Ishikawa (cell line): ENCODE measurements around the gene CEP85.

Source experiments
- CEBPB ChIP-seq: IDR thresholded peaks from 2 replicates; pipeline ENCODE4 v1.6.1; 2012
- CREB1 ChIP-seq: IDR thresholded peaks from 2 replicates; pipeline ENCODE4 v1.6.1; 2012; ENCODE audit warnings: low read depth
- EGR1 ChIP-seq: IDR thresholded peaks from 2 replicates; pipeline ENCODE4 v1.6.1; 2012
- EP300 ChIP-seq: IDR thresholded peaks from 2 replicates; pipeline ENCODE4 v1.6.1; 2012; ENCODE audit warnings: borderline replicate concordance
- FOXM1 ChIP-seq: IDR thresholded peaks from 2 replicates; pipeline ENCODE4 v1.6.1; 2012; ENCODE audit warnings: low read depth, borderline replicate concordance
- NFIC ChIP-seq: IDR thresholded peaks from 2 replicates; pipeline ENCODE4 v1.6.1; 2012
- RAD21 ChIP-seq: IDR thresholded peaks from 2 replicates; pipeline ENCODE4 v1.6.1; 2012; ENCODE audit warnings: low read depth
- TAF1 ChIP-seq: IDR thresholded peaks from 2 replicates; pipeline ENCODE4 v1.6.1; 2012; ENCODE audit warnings: low read depth, mild to moderate bottlenecking
- TCF12 ChIP-seq: IDR thresholded peaks from 2 replicates; pipeline ENCODE4 v1.6.1; 2012; ENCODE audit warnings: low read depth
- TEAD4 ChIP-seq: IDR thresholded peaks from 2 replicates; pipeline ENCODE4 v1.6.1; 2012
- YY1 ChIP-seq: IDR thresholded peaks from 2 replicates; pipeline ENCODE4 v1.6.1; 2012; ENCODE audit warnings: low read depth
- ZBTB7A ChIP-seq: IDR thresholded peaks from 2 replicates; pipeline ENCODE4 v1.6.1; 2012; ENCODE audit warnings: low read depth
- TF ChIP-seq, protein P1 (sequence below): IDR thresholded peaks from 2 replicates; pipeline ENCODE4 v1.6.1; 2012; ENCODE audit warnings: low read depth, mild to moderate bottlenecking
- TF ChIP-seq, protein P2 (sequence below): IDR thresholded peaks from 2 replicates; pipeline ENCODE4 v1.6.1; 2012
- TF ChIP-seq, protein P3 (sequence below): IDR thresholded peaks from 2 replicates; pipeline ENCODE4 v1.6.1; 2012

The CEP85 gene

DNA sequence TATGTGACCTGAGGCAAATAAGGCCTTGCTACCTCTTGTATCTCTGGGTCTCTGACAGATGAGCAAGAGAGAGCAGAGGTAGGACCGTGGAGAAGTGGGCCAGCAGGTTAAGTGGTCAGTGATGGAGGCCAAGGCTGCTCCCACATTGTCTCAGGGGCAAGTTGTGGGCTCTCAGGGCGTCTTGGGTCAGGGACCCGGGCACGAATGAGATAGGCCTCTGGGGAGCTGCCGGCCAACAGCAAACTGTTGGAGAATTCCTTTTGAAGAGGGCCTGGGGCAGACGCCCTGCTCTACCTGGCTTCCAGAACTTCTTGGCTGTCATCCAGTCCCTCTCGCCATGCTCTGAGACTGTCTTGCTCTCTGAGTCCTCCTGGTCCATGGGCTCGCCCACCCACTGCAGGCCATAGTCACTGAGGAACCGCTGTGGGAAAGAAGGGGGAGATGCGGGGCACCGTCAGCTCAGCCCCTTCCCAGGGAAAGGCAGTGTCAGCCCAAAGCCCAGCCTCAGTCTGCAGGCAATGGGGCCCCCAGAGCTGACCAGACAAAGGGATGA lies 60.0 kb downstream of the CEP85 start:
- TF ChIP-seq FOXM1 (no peak), ZBTB7A (no peak), CEBPB (no peak), TCF12 (no peak), EP300 (no peak), NFIC (no peak), RAD21 (no peak), CREB1 (no peak), TAF1 (no peak)
- TF ChIP-seq, protein P1, sequence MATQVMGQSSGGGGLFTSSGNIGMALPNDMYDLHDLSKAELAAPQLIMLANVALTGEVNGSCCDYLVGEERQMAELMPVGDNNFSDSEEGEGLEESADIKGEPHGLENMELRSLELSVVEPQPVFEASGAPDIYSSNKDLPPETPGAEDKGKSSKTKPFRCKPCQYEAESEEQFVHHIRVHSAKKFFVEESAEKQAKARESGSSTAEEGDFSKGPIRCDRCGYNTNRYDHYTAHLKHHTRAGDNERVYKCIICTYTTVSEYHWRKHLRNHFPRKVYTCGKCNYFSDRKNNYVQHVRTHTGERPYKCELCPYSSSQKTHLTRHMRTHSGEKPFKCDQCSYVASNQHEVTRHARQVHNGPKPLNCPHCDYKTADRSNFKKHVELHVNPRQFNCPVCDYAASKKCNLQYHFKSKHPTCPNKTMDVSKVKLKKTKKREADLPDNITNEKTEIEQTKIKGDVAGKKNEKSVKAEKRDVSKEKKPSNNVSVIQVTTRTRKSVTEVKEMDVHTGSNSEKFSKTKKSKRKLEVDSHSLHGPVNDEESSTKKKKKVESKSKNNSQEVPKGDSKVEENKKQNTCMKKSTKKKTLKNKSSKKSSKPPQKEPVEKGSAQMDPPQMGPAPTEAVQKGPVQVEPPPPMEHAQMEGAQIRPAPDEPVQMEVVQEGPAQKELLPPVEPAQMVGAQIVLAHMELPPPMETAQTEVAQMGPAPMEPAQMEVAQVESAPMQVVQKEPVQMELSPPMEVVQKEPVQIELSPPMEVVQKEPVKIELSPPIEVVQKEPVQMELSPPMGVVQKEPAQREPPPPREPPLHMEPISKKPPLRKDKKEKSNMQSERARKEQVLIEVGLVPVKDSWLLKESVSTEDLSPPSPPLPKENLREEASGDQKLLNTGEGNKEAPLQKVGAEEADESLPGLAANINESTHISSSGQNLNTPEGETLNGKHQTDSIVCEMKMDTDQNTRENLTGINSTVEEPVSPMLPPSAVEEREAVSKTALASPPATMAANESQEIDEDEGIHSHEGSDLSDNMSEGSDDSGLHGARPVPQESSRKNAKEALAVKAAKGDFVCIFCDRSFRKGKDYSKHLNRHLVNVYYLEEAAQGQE, result no peak
- TF ChIP-seq, protein P2, sequence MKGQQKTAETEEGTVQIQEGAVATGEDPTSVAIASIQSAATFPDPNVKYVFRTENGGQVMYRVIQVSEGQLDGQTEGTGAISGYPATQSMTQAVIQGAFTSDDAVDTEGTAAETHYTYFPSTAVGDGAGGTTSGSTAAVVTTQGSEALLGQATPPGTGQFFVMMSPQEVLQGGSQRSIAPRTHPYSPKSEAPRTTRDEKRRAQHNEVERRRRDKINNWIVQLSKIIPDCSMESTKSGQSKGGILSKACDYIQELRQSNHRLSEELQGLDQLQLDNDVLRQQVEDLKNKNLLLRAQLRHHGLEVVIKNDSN, result no peak

DNA sequence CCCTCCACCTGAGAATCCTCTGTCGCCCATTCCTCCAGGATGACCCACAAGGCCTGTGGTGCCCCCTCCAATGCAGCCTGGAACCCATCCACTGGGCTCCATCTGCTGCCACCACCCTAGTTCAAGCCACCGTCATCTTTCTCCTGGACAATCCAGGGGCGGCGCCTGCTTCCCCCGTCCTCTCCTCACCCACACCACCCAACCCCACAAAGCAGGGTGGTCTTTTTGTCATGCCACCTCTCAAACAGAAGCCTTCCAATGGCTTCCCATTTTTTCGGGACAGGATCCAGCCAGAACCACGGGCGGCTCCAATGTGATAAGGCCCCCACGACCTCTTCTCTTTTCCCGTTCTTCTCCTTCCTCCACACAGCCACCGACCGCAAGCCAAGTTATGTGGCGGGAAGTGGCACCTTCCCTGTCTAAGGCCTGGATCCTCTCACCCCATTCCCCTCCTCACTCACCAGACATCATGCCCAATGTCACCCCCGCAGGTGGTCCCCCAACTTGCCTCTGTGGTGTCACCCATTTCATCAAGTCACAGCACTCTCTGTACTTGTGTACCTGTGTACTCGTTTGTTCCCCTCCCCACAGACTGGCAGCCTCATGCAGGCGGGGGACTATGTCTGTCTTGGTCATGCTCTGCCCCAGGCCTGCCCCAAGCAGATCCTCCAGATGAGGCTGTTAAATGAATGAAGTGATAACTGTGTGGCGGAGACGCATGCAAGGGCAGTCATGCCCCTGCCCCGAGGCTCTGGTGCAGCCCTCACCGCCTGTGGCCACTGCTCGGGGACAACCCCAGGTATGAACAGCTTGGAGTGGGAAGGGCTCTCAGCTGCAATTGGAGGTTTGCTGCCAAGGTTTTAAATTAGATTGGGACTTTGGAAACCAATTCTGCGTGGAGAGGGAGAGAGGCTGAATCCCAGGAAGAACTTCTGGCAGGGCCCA lies 61.5 kb downstream of the CEP85 start:
- TF ChIP-seq CREB1 (no peak), EP300 (no peak), ZBTB7A (no peak), CEBPB (no peak), TCF12 (no peak)

DNA sequence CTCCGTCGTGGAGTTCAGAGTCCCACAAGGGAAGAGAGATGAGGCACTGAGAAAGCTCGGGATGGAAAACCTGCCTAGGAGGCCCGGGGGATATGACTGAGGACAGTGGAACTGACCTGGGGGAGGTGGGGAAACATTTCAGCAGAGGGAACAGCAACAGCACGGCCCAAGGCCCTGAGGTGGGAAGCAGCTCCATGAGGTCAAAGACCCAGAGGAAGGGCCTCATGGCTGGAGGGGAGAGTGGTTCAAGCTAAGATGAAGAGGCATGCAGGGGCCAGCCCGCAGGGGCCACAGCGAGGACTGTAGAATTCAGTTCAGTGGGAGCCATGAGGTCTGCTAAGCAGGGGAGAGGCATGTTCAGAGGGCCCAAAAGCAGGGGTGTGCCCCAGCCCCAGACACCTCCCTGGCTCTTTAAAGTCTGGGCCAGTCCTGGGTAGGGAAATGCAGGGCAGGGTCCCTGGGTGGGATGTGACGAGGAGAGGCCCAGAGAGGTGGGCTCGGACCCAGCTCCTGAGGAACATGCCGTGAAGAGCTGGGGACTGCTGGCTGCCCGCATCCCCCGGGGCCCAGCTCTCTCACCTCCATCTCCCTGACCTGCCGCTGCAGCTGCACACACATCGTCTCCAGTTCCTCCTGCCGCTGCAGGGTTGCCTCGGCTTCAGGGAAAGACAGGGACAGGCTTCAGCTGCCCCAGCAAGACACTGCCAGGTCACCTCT lies 62.5 kb downstream of the CEP85 start:
- TF ChIP-seq, protein P2, result no peak
- TF ChIP-seq CEBPB (no peak), YY1 (no peak), ZBTB7A (no peak), NFIC (no peak), RAD21 (no peak), FOXM1 (no peak), TEAD4 (no peak), EGR1 (no peak), CREB1 (no peak)
- TF ChIP-seq, protein P3, sequence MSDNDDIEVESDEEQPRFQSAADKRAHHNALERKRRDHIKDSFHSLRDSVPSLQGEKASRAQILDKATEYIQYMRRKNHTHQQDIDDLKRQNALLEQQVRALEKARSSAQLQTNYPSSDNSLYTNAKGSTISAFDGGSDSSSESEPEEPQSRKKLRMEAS, result no peak
- TF ChIP-seq, protein P1, result no peak

DNA sequence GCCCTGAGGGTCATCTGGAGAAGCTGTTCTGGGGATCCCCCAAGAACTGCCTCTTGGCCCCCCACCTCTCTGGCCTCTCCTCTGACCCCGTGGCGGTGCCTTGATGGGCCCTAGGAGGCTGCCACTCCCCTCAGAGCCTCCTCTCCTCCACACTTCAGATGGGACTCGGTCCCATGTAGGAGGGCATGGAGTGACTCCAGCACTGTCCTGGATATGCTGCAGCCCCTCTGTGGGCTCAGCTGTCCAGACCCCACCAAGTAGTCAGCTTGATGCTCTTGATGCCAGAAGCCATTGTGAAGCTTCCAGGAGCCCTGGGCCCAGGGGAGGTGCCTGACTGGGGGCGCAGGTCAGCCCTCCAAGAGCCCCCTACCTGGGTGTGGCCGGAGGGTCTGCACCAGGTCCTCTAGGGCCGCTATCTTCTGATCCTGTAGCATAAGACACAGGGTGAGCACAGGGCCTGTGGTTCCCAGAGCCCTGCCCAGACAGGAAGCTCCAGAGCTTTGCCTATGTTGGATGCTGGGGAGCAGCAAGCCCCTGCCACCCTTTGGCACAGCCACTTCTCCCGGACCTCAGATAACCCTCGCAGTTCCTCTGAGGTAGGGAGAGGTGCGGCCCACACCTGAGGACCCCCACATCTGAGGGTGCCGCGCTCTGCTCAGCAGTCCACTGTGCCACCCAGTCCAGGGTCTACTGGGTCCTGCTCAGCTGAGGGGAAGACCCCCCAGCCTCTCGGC lies 63.2 kb downstream of the CEP85 start:
- TF ChIP-seq, protein P3, result no peak
- TF ChIP-seq EP300, result no peak
- TF ChIP-seq TCF12, result no peak
- TF ChIP-seq CREB1, result no peak

DNA sequence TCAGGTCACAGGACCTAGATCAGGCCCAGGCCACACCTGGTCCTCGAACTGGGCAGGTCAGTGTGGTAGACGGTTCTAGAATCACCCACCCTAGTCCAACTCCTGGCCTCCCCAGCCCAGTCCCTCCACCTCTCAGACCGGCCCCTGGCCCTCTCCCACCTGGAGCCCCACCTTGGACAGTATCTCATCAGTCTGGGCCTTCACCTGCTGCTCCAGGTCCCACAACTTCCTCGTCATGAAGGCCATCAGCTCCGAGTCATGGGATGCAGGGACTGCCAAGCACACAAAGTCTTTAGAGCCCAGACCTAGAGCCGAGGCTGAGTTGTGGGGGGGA lies 63.8 kb downstream of the CEP85 start:
- no peak for TF ChIP-seq CEBPB
- no peak for TF ChIP-seq TCF12
- no peak for TF ChIP-seq TEAD4
- no peak for TF ChIP-seq TAF1
- TF ChIP-seq YY1, result no peak
- TF ChIP-seq EP300, result no peak
- TF ChIP-seq RAD21, result no peak
